Motor neuron (in vitro differentiated cells): Measurements from ENCODE around the gene FAM78B. TPM values are rescaled to one million over a fixed set of nuclear protein-coding genes. Genes with fewer than 3 reads are reported as not detected.
A peak's percentile ranks its signal among the peaks of the same experiment; 100 is the strongest.

ENCODE experiments used
- ATAC-seq, 8 experiments: fragments of 200-7000 bp; cut with Tn5 transposase; replicated peaks in 6 of 8; 2 replicates each; pipeline ENCODE4 v1.8.0; 2021; ENCODE audit warnings: mild to moderate bottlenecking in 8 of 8, moderate library complexity in 8 of 8
- H3K27ac ChIP-seq, 2 donors: fragments of 250-450 bp; sonication (Bioruptor Pico); 2 replicates each; pipeline ENCODE4 v1.9.0; 2021; ENCODE audit warnings: antibody characterized with exemption in 2 of 2, mild to moderate bottlenecking in 2 of 2, moderate library complexity in 1 of 2
- H3K4me1 ChIP-seq, 2 donors: fragments of 250-450 bp; sonication (Bioruptor Pico); replicated peaks in 1 of 2; 2 replicates each; pipeline ENCODE4 v1.6.1; 2021; ENCODE audit warnings: antibody characterized with exemption in 2 of 2, mild to moderate bottlenecking in 2 of 2, moderate library complexity in 1 of 2
- H3K4me3 ChIP-seq, 5 donors: fragments of 250-450 bp; sonication (Bioruptor Pico); 2 replicates each; pipeline ENCODE4 v1.9.0; 2021; ENCODE audit warnings: antibody characterized with exemption in 5 of 5, mild to moderate bottlenecking in 5 of 5, moderate library complexity in 4 of 5
- WGBS, 10 experiments: fragments of 450-650 bp; shearing (Covaris generic); methylation state at CpG; one replicate each; pipeline ENCODE4 v1.0.0; 2022; 5-methylcytosine and 5-hydroxymethylcytosine counted together
- in situ Hi-C, 9 experiments: fragments of 400-800 bp; cut with MboI; loops; one replicate each; pipeline ENCODE4 v1.15.0; 2021; ENCODE audit warnings: low sequenced_read_pairs in 9 of 9, low pct_unique_long_range_greater_than_20kb in 2 of 9; ENCODE audit not compliant: unreplicated experiment in 9 of 9
- total RNA-seq, 8 experiments: library from RNA; unstranded; fragments of 300-600 nt; gene quantifications; 2 replicates each; pipeline versions ENCODE4 v1.2.3 to v1.2.4, GENCODE V29; 2022

Gene FAM78B
- total RNA-seq, 8 experiments from 2014 or later: 2.2 to 7.9 (median 4.9) TPM

- WGBS, 10 experiments: 49 to 100% (median 91%) methylated on average over 2 to 7 of the region's 7 CpGs
- in situ Hi-C loops: no loop called here
- ATAC-seq: no peak
- H3K4me3 ChIP-seq: no peak overlapping the region
- H3K4me1 ChIP-seq: no peaks in the 10 kb centered on the region
- no peak overlapping the region for H3K27ac ChIP-seq
Observed at GRCh38 chr1:166133276-166133841, 33.4 kb downstream of the FAM78B start.

- in situ Hi-C loops: no loop called here
Observed at GRCh38 chr1:166132496-166132895, 34.3 kb downstream of the FAM78B start.

GRCh38 chr1:166129006-166129405 is 37.8 kb downstream of the FAM78B start:
- in situ Hi-C loops: no loop called here
- ATAC-seq: no peak
- WGBS, 10 experiments: 40 to 100% (median 86%) methylated on average over 1 to 3 of the region's 3 CpGs; no CpG with 5 or more reads in 1 of the 10 experiments
- Histone ChIP-seq H3K4me1 (no peaks in the 10 kb centered on the region), H3K4me3 (no peak overlapping the region), H3K27ac (no peak overlapping the region)

More at GRCh38 chr1:166132496-166132895, 34.3 kb downstream of the FAM78B start:
- Histone ChIP-seq H3K4me1 (no peaks in the 10 kb centered on the region), H3K27ac (no peak overlapping the region), H3K4me3 (no peak overlapping the region)
- ATAC-seq: no peak

- no peak overlapping the region for H3K27ac ChIP-seq
- no peak for ATAC-seq
- no peak overlapping the region for H3K4me3 ChIP-seq
- in situ Hi-C loops: no loop called here
- no peaks in the 10 kb centered on the region for H3K4me1 ChIP-seq
- WGBS, 10 experiments: 22 to 100% (median 50%) methylated on average over 1 of the region's 1 CpG; no CpG with 5 or more reads in 5 of the 10 experiments
Observed at GRCh38 chr1:166128195-166128594, 38.6 kb downstream of the FAM78B start.

GRCh38 chr1:166127003-166127402 is 39.8 kb downstream of the FAM78B start:
- H3K4me1 ChIP-seq: no peaks in the 10 kb centered on the region
- no peak overlapping the region for H3K4me3 ChIP-seq
- ATAC-seq: no peak
- no peak overlapping the region for H3K27ac ChIP-seq
- in situ Hi-C loops: no loop called here
- 0 to 100% (median 78%) methylated on average over 1 of the region's 1 CpG; no CpG with 5 or more reads in 5 of the 10 experiments for WGBS, 10 experiments

GRCh38 chr1:166122873-166123466 is 43.8 kb downstream of the FAM78B start:
- in situ Hi-C loops: no loop called here
- H3K4me1 ChIP-seq: peaks cover 18 to 22% of the 10 kb centered on the region in 2 donors
- H3K4me3 ChIP-seq: no peak overlapping the region
- WGBS, 10 experiments: 50 to 100% (median 77%) methylated on average over 1 to 8 of the region's 8 CpGs; no CpG with 5 or more reads in 1 of the 10 experiments
- H3K27ac ChIP-seq: no peak overlapping the region
- ATAC-seq: no peak

GRCh38 chr1:166121010-166121409 is 45.8 kb downstream of the FAM78B start:
- in situ Hi-C loops: no loop called here
- no peak for ATAC-seq
- WGBS, 10 experiments: 6 to 94% (median 83%) methylated on average over 1 to 4 of the region's 4 CpGs; no CpG with 5 or more reads in 1 of the 10 experiments
- H3K4me1 ChIP-seq: peaks cover 18 to 22% of the 10 kb centered on the region in 2 donors
- no peak overlapping the region for H3K27ac ChIP-seq
- H3K4me3 ChIP-seq: no peak overlapping the region

GRCh38 chr1:166120281-166120680 is 46.5 kb downstream of the FAM78B start:
- Histone ChIP-seq H3K4me1 (peaks cover 18 to 22% of the 10 kb centered on the region in 2 donors), H3K27ac (peak overlapping the region in 1 of 2 donors; percentile 46), H3K4me3 (no peak overlapping the region)
- ATAC-seq: no peak
- 56 to 90% (median 81%) methylated on average over 3 to 8 of the region's 8 CpGs; no CpG with 5 or more reads in 2 of the 10 experiments for WGBS, 10 experiments
- in situ Hi-C loops: no loop called here

- in situ Hi-C loops: no loop called here
- H3K4me1 ChIP-seq: peaks cover 18 to 22% of the 10 kb centered on the region in 2 donors
- no peak overlapping the region for H3K4me3 ChIP-seq
- 16 to 72% (median 39%) methylated on average over 2 to 11 of the region's 11 CpGs; no CpG with 5 or more reads in 1 of the 10 experiments for WGBS, 10 experiments
- peak; percentile 37 to 94 (median 86) for ATAC-seq
- peak overlapping the region; percentile 46 to 54 for H3K27ac ChIP-seq
Observed at GRCh38 chr1:166119471-166119965, 47.3 kb downstream of the FAM78B start.

GRCh38 chr1:166117776-166118175 is 49.0 kb downstream of the FAM78B start:
- ATAC-seq: no peak
- in situ Hi-C loops: no loop called here
- Histone ChIP-seq H3K27ac (no peak overlapping the region), H3K4me3 (no peak overlapping the region), H3K4me1 (peaks cover 18 to 22% of the 10 kb centered on the region in 2 donors)
- 0 to 100% (median 89%) methylated on average over 1 to 5 of the region's 5 CpGs; no CpG with 5 or more reads in 4 of the 10 experiments for WGBS, 10 experiments

- Histone ChIP-seq H3K4me3 (no peak overlapping the region), H3K4me1 (peaks cover 18 to 22% of the 10 kb centered on the region in 2 donors), H3K27ac (no peak overlapping the region)
- WGBS, 10 experiments: 100% methylated on average over 1 of the region's 1 CpG; no CpG with 5 or more reads in 9 of the 10 experiments
- ATAC-seq: no peak
- in situ Hi-C loops: no loop called here
Observed at GRCh38 chr1:166116026-166116425, 50.8 kb downstream of the FAM78B start.

GRCh38 chr1:166114419-166114818 is 52.4 kb downstream of the FAM78B start:
- Histone ChIP-seq H3K4me1 (peaks cover 7 to 10% of the 10 kb centered on the region in 2 donors), H3K27ac (no peak overlapping the region), H3K4me3 (no peak overlapping the region)
- WGBS, 10 experiments: 33 to 100% (median 88%) methylated on average over 1 of the region's 1 CpG; no CpG with 5 or more reads in 4 of the 10 experiments
- no peak for ATAC-seq
- in situ Hi-C loops: no loop called here

GRCh38 chr1:166113630-166114029 is 53.2 kb downstream of the FAM78B start:
- in situ Hi-C loops: no loop called here
- Histone ChIP-seq H3K4me3 (no peak overlapping the region), H3K4me1 (peaks cover 0 to 2% of the 10 kb centered on the region in 2 donors), H3K27ac (no peak overlapping the region)
- no peak for ATAC-seq
- WGBS, 10 experiments: 0 to 100% (median 90%) methylated on average over 1 of the region's 1 CpG; no CpG with 5 or more reads in 5 of the 10 experiments
